SU-DHL-6 (cell line): ENCODE results near the gene SNRNP200.

Experiments
- H2AFZ ChIP-seq: fragments of 200-600 bp; sonication (generic); 2 replicates; pipeline ENCODE4 v1.6.1; 2014; ENCODE audit warnings: low read depth, mild to moderate bottlenecking, moderate library complexity, mixed read lengths, antibody characterized with exemption, low read length; ENCODE audit not compliant: severe bottlenecking
- H3F3A ChIP-seq: fragments of 200-600 bp; shearing (Covaris generic); 2 replicates; pipeline ENCODE4 v1.6.0; 2016; ENCODE audit warnings: antibody characterized with exemption, mild to moderate bottlenecking; ENCODE audit not compliant: insufficient read depth
- H3K27ac ChIP-seq: fragments of 200-600 bp; sonication (generic); 2 replicates; pipeline ENCODE4 v1.5.1; 2016; ENCODE audit warnings: low read depth, mild to moderate bottlenecking, low read length, moderate library complexity, mixed read lengths
- H3K27me3 ChIP-seq: fragments of 200-600 bp; sonication (generic), shearing (Covaris generic); 2 replicates; pipeline ENCODE4 v1.6.0; 2014; ENCODE audit warnings: mild to moderate bottlenecking, low read length
- H3K36me3 ChIP-seq: fragments of 200-600 bp; sonication (generic); 2 replicates; pipeline ENCODE4 v1.6.1; 2014; ENCODE audit warnings: mild to moderate bottlenecking, low read length, mixed read lengths
- H3K4me2 ChIP-seq: fragments of 300-600, 200-600 bp; shearing (Covaris generic), sonication (generic); 2 replicates; pipeline ENCODE4 v1.6.0; 2014; ENCODE audit warnings: low read length, low read depth, mild to moderate bottlenecking; ENCODE audit not compliant: poor library complexity, severe bottlenecking
- H3K4me3 ChIP-seq: fragments of 200-600 bp; sonication (generic); 2 replicates; pipeline ENCODE4 v1.5.1; 2014; ENCODE audit warnings: antibody characterized with exemption, low read length, mild to moderate bottlenecking, mixed read lengths; ENCODE audit not compliant: insufficient read depth, poor library complexity, severe bottlenecking
- H3K79me2 ChIP-seq: fragments of 200-600 bp; sonication (generic); 2 replicates; pipeline ENCODE4 v1.6.1; 2014; ENCODE audit warnings: mild to moderate bottlenecking, low read length, moderate library complexity; ENCODE audit not compliant: insufficient read depth
- H3K9ac ChIP-seq: fragments of 200-600 bp; sonication (generic); 2 replicates; pipeline ENCODE4 v1.7.0; 2014; ENCODE audit warnings: mild to moderate bottlenecking, low read length
- H3K9me2 ChIP-seq: fragments of 200-600 bp; sonication (generic); replicated peaks from 2 replicates; pipeline ENCODE4 v1.6.1; 2014; ENCODE audit warnings: low read length; ENCODE audit not compliant: insufficient read depth
- H3K9me3 ChIP-seq: fragments of 200-600 bp; sonication (generic); 2 replicates; pipeline ENCODE4 v1.6.1; 2014; ENCODE audit warnings: low read length, mixed read lengths; ENCODE audit not compliant: insufficient read depth
- H4K20me1 ChIP-seq: fragments of 200-600 bp; sonication (generic); 2 replicates; pipeline ENCODE4 v1.6.1; 2014; ENCODE audit warnings: low read depth, mild to moderate bottlenecking, antibody characterized with exemption, low read length, moderate library complexity, mixed read lengths
- CTCF ChIP-seq: fragments of 200-600 bp; sonication (generic); IDR thresholded peaks from one replicate; pipeline ENCODE4 v1.5.1; 2017; ENCODE audit warnings: antibody characterized with exemption, mild to moderate bottlenecking, low read length, moderate library complexity; ENCODE audit not compliant: insufficient read depth, poor library complexity, severe bottlenecking
- EZH2phosphoT487 ChIP-seq: fragments of 200-600 bp; sonication (generic), shearing (Covaris generic); conservative IDR thresholded peaks from 2 replicates; pipeline ENCODE4 v1.6.1; 2018; ENCODE audit warnings: mild to moderate bottlenecking, antibody characterized with exemption, low read length, moderate library complexity, mixed read lengths

The SNRNP200 gene

GRCh38 chr2:96253006-96253405 lies 52.3 kb downstream of the SNRNP200 start:
- H2AFZ ChIP-seq: no peak overlapping the region
- no peaks in the 10 kb centered on the region for H4K20me1 ChIP-seq
- H3K9ac ChIP-seq: no peak overlapping the region
- H3K9me3 ChIP-seq: no peaks in the 10 kb centered on the region
- no peak overlapping the region for H3K4me3 ChIP-seq
- no peaks in the 10 kb centered on the region for H3F3A ChIP-seq
- H3K36me3 ChIP-seq: 0 out of 2 replicates have a peak, but pooled peaks cover 2% of the 10 kb centered on the region
- no peak for TF ChIP-seq CTCF
- no peak for TF ChIP-seq EZH2phosphoT487
- H3K4me2 ChIP-seq: no peak overlapping the region
- no peak overlapping the region for H3K27ac ChIP-seq
- H3K27me3 ChIP-seq: no peaks in the 10 kb centered on the region
- peaks cover 10% of the 10 kb centered on the region for H3K79me2 ChIP-seq
- H3K9me2 ChIP-seq: no peaks in the 10 kb centered on the region

GRCh38 chr2:96252526-96252925 lies 52.8 kb downstream of the SNRNP200 start:
- H3K36me3 ChIP-seq: 0 out of 2 replicates have a peak, but pooled peaks cover 2% of the 10 kb centered on the region
- H4K20me1 ChIP-seq: no peaks in the 10 kb centered on the region
- H3K9me3 ChIP-seq: no peaks in the 10 kb centered on the region
- H3K4me2 ChIP-seq: no peak overlapping the region
- no peak overlapping the region for H3K9ac ChIP-seq
- no peak overlapping the region for H3K27ac ChIP-seq
- no peak overlapping the region for H3K4me3 ChIP-seq
- H3F3A ChIP-seq: no peaks in the 10 kb centered on the region
- no peak overlapping the region for H2AFZ ChIP-seq
- H3K79me2 ChIP-seq: peaks cover 7% of the 10 kb centered on the region; the same call in 1 of the 2 replicates
- no peaks in the 10 kb centered on the region for H3K27me3 ChIP-seq
- TF ChIP-seq CTCF (no peak), EZH2phosphoT487 (no peak)
- H3K9me2 ChIP-seq: no peaks in the 10 kb centered on the region

GRCh38 chr2:96251721-96252292 lies 53.5 kb downstream of the SNRNP200 start:
- Histone ChIP-seq H3K36me3 (0 out of 2 replicates have a peak, but pooled peaks cover 2% of the 10 kb centered on the region), H3K27ac (no peak overlapping the region), H3F3A (no peaks in the 10 kb centered on the region), H3K27me3 (no peaks in the 10 kb centered on the region), H3K9me3 (no peaks in the 10 kb centered on the region), H3K4me3 (no peak overlapping the region), H4K20me1 (no peaks in the 10 kb centered on the region), H3K9ac (no peak overlapping the region), H3K4me2 (no peak overlapping the region), H3K79me2 (peaks cover 2% of the 10 kb centered on the region; the same call in 1 of the 2 replicates), H3K9me2 (no peaks in the 10 kb centered on the region), H2AFZ (no peak overlapping the region)
- TF ChIP-seq CTCF: no peak
- no peak for TF ChIP-seq EZH2phosphoT487
